ENCODE measurements around the gene THUMPD2.

- TF ChIP-seq CTCF (IDR thresholded peaks at IDR 0.05) (no peak), ZFX (IDR thresholded peaks at IDR 0.05; ENCODE audit: borderline replicate concordance) (no peak)
Measured at GRCh38 chr2:39816428-39816827, 37.4 kb upstream of the THUMPD2 start.

Measured in 22Rv1 (cell line).